ENCODE results near the gene AKAP7.

The AKAP7 gene

DNA sequence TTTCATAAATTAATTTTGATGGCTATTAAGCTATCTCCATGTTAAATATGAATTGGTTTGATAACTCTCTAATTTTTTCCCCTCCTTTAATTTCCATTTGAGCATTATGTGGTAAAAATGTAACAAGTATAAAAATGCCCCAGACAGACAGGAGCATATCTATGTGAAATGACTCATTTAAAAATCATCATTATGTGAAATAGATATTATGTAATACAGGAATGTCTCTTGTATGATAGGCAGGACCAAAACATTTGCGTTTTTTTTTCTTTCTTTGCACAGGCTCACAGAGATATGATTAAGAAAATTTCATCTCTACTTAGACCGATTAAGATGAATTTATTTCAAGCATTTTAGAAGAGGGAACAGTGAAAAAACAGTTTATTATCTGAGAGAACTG lies 95.8 kb downstream of the AKAP7 start:
- no peaks in the 10 kb centered on the region for H3K9me3 ChIP-seq (ENCODE audit: control insufficient read depth, low read length)
- no peaks in the 10 kb centered on the region for H3K27me3 ChIP-seq (replicated peaks; ENCODE audit: control insufficient read depth, insufficient read depth, low read length, poor library complexity, severe bottlenecking)
- no peaks in the 10 kb centered on the region for H3K4me1 ChIP-seq (ENCODE audit: control insufficient read depth, insufficient read depth, low read length, poor library complexity, severe bottlenecking)
- no peak overlapping the region for H3K4me3 ChIP-seq (ENCODE audit: insufficient read depth, low read depth, low read length, poor library complexity, severe bottlenecking)
- H3K27ac ChIP-seq (ENCODE audit: insufficient read depth, low read length, poor library complexity, severe bottlenecking), result no peak overlapping the region
- no peaks in the 10 kb centered on the region for H3K36me3 ChIP-seq (ENCODE audit: control insufficient read depth, insufficient read depth, low read length)
- no peak for DNase-seq

DNA sequence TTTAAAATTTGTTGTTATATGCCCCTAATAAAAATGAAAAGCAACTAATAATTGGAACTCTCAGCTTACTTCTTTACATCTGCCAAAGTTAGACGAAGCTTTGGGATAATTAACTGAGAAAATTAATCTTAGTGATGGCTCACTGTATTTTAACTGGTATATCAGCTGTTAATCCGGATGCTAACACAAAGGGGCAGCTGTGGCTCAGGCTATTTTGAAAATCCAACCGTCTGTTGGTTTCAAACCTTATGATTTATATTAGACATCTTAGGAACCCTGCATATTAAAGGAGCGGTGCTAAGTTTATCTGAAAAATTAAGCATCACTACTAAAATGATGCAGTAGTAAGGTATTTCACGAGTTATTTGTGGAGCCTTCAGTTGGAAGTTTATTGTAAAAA lies 96.6 kb downstream of the AKAP7 start:
- Histone ChIP-seq H3K27ac (ENCODE audit: insufficient read depth, low read length, poor library complexity, severe bottlenecking) (no peak overlapping the region), H3K4me3 (ENCODE audit: insufficient read depth, low read depth, low read length, poor library complexity, severe bottlenecking) (no peak overlapping the region), H3K4me1 (ENCODE audit: control insufficient read depth, insufficient read depth, low read length, poor library complexity, severe bottlenecking) (no peaks in the 10 kb centered on the region), H3K27me3 (replicated peaks; ENCODE audit: control insufficient read depth, insufficient read depth, low read length, poor library complexity, severe bottlenecking) (no peaks in the 10 kb centered on the region), H3K36me3 (ENCODE audit: control insufficient read depth, insufficient read depth, low read length) (no peaks in the 10 kb centered on the region), H3K9me3 (ENCODE audit: control insufficient read depth, low read length) (no peaks in the 10 kb centered on the region)
- DNase-seq, result no peak

DNA sequence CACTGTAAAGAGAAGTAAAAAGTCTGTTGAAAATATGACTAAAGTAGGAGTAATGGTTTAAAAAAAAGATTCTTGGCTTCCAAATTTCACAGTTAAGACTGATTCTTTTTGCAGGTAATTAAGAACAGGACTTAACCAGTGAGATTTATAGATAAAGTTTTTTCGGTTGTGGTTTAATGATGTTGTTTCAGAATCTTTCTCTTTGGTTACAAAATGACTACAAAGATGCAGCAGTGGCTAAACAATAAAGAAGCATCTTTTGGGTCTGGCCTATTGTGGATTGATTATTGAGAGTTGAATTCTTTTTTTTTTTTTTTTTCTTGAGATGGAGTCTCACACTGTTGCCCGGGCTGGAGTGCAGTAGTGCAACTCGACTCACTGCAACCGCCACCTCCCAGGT lies 109.7 kb downstream of the AKAP7 start:
- Histone ChIP-seq H3K27me3 (replicated peaks; ENCODE audit: control insufficient read depth, insufficient read depth, low read length, poor library complexity, severe bottlenecking) (no peaks in the 10 kb centered on the region), H3K4me3 (ENCODE audit: insufficient read depth, low read depth, low read length, poor library complexity, severe bottlenecking) (no peak overlapping the region), H3K27ac (ENCODE audit: insufficient read depth, low read length, poor library complexity, severe bottlenecking) (no peak overlapping the region), H3K36me3 (ENCODE audit: control insufficient read depth, insufficient read depth, low read length) (no peaks in the 10 kb centered on the region), H3K4me1 (ENCODE audit: control insufficient read depth, insufficient read depth, low read length, poor library complexity, severe bottlenecking) (no peaks in the 10 kb centered on the region), H3K9me3 (ENCODE audit: control insufficient read depth, low read length) (no peaks in the 10 kb centered on the region)
- DNase-seq, result no peak

DNA sequence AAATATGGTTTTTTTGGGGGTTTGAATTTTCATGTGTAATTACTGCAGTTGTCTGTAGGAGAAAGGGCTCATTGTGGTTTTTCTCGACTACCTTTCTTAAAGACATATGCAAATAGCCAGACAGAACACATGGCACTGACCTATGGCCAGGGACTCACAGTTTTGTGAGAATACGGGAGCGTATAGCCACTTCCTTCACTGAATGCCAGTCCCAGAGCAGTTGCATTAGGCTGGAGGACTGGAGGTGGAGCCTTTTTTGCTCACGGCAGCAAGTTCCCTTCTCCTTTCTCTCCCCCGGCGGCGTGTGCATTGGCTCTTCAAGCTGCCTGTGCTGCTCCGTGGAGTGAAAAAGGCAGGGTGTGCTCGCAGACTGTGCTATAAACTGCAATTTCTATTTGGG lies 114.9 kb downstream of the AKAP7 start:
- Histone ChIP-seq H3K4me1 (ENCODE audit: control insufficient read depth, insufficient read depth, low read length, poor library complexity, severe bottlenecking) (no peaks in the 10 kb centered on the region), H3K4me3 (ENCODE audit: insufficient read depth, low read depth, low read length, poor library complexity, severe bottlenecking) (peak overlapping the region; percentile 17), H3K27ac (ENCODE audit: insufficient read depth, low read length, poor library complexity, severe bottlenecking) (no peak overlapping the region), H3K36me3 (ENCODE audit: control insufficient read depth, insufficient read depth, low read length) (no peaks in the 10 kb centered on the region), H3K9me3 (ENCODE audit: control insufficient read depth, low read length) (no peaks in the 10 kb centered on the region), H3K27me3 (replicated peaks; ENCODE audit: control insufficient read depth, insufficient read depth, low read length, poor library complexity, severe bottlenecking) (no peaks in the 10 kb centered on the region)
- DNase-seq, result no peak

DNA sequence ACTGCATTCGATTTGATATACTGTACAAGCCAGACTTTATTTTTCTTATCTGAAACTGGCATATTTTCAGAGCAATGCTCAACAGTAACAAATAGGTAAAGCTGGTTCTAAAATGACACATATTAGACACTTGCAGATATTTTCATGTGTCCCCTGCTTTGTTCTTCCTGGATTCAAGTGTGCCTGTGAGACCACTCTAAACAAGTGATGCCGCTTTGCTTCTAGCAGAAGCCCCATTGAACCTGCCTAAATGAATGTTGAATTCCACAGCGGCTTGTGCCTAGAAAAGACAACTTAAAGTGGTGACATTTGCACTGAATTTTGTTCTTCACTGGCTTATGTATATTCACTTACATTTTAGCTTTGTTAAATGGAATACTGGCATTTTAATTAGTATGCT lies 115.7 kb downstream of the AKAP7 start:
- Histone ChIP-seq H3K27ac (ENCODE audit: insufficient read depth, low read length, poor library complexity, severe bottlenecking) (no peak overlapping the region), H3K27me3 (replicated peaks; ENCODE audit: control insufficient read depth, insufficient read depth, low read length, poor library complexity, severe bottlenecking) (no peaks in the 10 kb centered on the region), H3K9me3 (ENCODE audit: control insufficient read depth, low read length) (no peaks in the 10 kb centered on the region), H3K36me3 (ENCODE audit: control insufficient read depth, insufficient read depth, low read length) (no peaks in the 10 kb centered on the region), H3K4me3 (ENCODE audit: insufficient read depth, low read depth, low read length, poor library complexity, severe bottlenecking) (no peak overlapping the region), H3K4me1 (ENCODE audit: control insufficient read depth, insufficient read depth, low read length, poor library complexity, severe bottlenecking) (no peaks in the 10 kb centered on the region)
- no peak for DNase-seq

DNA sequence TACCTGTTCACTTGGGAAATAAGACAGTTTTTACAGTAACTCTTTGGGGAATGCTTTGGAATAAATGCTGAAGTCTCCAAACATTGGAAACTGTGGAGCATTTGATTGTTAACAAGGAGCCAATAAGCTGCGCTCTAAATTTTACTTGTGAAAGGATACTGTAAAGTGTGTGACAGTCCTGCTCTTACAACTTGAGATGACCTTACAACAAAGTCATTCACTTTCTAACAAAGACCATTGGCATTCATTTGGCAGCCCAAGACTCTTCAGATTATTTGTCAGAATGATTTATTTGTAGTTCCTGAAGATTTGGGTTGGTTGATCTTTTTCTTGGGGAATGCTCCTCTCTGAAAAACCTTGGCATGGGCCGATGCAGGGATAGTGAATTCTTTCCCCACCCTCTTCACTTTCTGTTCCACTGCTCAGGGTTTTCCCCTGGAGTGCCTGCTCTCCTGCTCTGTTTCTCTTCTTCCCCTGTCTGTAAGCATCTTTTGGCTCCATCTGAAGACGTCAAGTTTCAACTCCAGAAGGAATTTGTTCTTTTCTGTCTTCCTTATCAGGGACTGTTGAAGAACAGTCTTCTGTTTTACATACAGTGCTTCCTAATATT lies 116.4 kb downstream of the AKAP7 start:
- no peaks in the 10 kb centered on the region for H3K4me1 ChIP-seq (ENCODE audit: control insufficient read depth, insufficient read depth, low read length, poor library complexity, severe bottlenecking)
- H3K36me3 ChIP-seq (ENCODE audit: control insufficient read depth, insufficient read depth, low read length), result no peaks in the 10 kb centered on the region
- no peaks in the 10 kb centered on the region for H3K27me3 ChIP-seq (replicated peaks; ENCODE audit: control insufficient read depth, insufficient read depth, low read length, poor library complexity, severe bottlenecking)
- no peak for DNase-seq
- no peak overlapping the region for H3K4me3 ChIP-seq (ENCODE audit: insufficient read depth, low read depth, low read length, poor library complexity, severe bottlenecking)
- no peaks in the 10 kb centered on the region for H3K9me3 ChIP-seq (ENCODE audit: control insufficient read depth, low read length)
- no peak overlapping the region for H3K27ac ChIP-seq (ENCODE audit: insufficient read depth, low read length, poor library complexity, severe bottlenecking)

DNA sequence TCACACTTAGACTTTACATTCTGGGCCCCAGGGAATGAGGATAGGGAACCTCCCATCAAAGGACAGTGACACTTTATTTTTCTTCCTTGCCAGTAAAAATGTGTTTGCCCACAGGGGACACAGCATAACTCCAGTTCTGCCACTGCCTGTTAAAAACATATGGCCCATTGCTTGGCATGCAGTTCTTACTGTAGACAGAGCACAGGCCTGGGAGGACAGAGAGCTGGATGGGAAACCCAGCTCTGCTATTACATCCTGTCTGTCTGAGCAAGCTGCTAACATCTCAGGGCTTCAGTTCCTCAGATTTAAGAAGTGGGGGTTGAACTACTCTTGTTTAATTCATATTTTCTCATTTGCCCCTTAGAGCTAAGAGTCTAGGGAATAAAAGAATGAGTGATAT lies 120.2 kb downstream of the AKAP7 start:
- no peak for DNase-seq
- H3K27ac ChIP-seq (ENCODE audit: insufficient read depth, low read length, poor library complexity, severe bottlenecking), result no peak overlapping the region
- no peaks in the 10 kb centered on the region for H3K27me3 ChIP-seq (replicated peaks; ENCODE audit: control insufficient read depth, insufficient read depth, low read length, poor library complexity, severe bottlenecking)
- no peaks in the 10 kb centered on the region for H3K4me1 ChIP-seq (ENCODE audit: control insufficient read depth, insufficient read depth, low read length, poor library complexity, severe bottlenecking)
- H3K36me3 ChIP-seq (ENCODE audit: control insufficient read depth, insufficient read depth, low read length), result no peaks in the 10 kb centered on the region
- no peak overlapping the region for H3K4me3 ChIP-seq (ENCODE audit: insufficient read depth, low read depth, low read length, poor library complexity, severe bottlenecking)
- no peaks in the 10 kb centered on the region for H3K9me3 ChIP-seq (ENCODE audit: control insufficient read depth, low read length)

DNA sequence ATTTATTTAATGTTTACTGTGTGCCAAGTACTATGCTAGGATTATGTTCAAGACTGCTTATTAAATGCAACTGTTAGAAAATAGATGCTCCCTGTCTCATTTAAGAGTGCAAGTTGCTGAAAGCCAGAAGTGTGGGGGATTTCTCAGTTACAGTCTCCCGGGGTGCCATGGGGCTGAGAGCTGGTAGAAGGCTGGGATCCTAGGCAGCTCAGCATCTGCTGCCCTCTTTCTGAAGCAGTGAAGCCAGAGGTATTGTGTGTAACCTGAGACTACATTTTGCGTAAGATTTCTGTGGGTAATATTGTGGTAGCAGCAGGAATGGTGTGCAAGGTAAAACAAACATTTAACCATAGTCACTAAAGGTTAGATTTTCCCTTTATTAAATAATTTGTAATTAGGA lies 120.6 kb downstream of the AKAP7 start:
- Histone ChIP-seq H3K9me3 (ENCODE audit: control insufficient read depth, low read length) (no peaks in the 10 kb centered on the region), H3K4me1 (ENCODE audit: control insufficient read depth, insufficient read depth, low read length, poor library complexity, severe bottlenecking) (no peaks in the 10 kb centered on the region), H3K36me3 (ENCODE audit: control insufficient read depth, insufficient read depth, low read length) (no peaks in the 10 kb centered on the region), H3K27me3 (replicated peaks; ENCODE audit: control insufficient read depth, insufficient read depth, low read length, poor library complexity, severe bottlenecking) (no peaks in the 10 kb centered on the region), H3K27ac (ENCODE audit: insufficient read depth, low read length, poor library complexity, severe bottlenecking) (no peak overlapping the region), H3K4me3 (ENCODE audit: insufficient read depth, low read depth, low read length, poor library complexity, severe bottlenecking) (no peak overlapping the region)
- no peak for DNase-seq

DNA sequence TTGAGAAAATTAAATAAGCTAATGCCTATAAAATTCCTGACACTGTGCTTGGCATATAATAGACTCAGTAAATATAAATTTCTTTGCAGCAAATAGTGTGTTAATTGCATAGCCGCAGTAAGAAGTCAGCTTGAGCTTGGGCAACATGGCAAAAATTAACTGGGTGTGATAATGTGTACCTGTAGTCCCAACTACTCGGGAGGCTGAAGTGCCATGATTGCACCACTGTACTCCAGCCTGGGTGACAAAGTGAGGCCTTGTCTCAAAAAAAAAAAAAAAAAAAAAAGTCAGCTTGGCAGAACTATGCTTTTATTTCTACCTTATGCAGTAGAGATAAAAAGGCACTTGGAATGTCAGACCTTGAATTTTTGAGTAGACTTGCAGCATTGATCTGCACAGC lies 121.8 kb downstream of the AKAP7 start:
- no peaks in the 10 kb centered on the region for H3K9me3 ChIP-seq (ENCODE audit: control insufficient read depth, low read length)
- H3K4me1 ChIP-seq (ENCODE audit: control insufficient read depth, insufficient read depth, low read length, poor library complexity, severe bottlenecking), result no peaks in the 10 kb centered on the region
- H3K27me3 ChIP-seq (replicated peaks; ENCODE audit: control insufficient read depth, insufficient read depth, low read length, poor library complexity, severe bottlenecking), result no peaks in the 10 kb centered on the region
- no peak for DNase-seq
- no peak overlapping the region for H3K4me3 ChIP-seq (ENCODE audit: insufficient read depth, low read depth, low read length, poor library complexity, severe bottlenecking)
- H3K36me3 ChIP-seq (ENCODE audit: control insufficient read depth, insufficient read depth, low read length), result no peaks in the 10 kb centered on the region
- H3K27ac ChIP-seq (ENCODE audit: insufficient read depth, low read length, poor library complexity, severe bottlenecking), result no peak overlapping the region

DNA sequence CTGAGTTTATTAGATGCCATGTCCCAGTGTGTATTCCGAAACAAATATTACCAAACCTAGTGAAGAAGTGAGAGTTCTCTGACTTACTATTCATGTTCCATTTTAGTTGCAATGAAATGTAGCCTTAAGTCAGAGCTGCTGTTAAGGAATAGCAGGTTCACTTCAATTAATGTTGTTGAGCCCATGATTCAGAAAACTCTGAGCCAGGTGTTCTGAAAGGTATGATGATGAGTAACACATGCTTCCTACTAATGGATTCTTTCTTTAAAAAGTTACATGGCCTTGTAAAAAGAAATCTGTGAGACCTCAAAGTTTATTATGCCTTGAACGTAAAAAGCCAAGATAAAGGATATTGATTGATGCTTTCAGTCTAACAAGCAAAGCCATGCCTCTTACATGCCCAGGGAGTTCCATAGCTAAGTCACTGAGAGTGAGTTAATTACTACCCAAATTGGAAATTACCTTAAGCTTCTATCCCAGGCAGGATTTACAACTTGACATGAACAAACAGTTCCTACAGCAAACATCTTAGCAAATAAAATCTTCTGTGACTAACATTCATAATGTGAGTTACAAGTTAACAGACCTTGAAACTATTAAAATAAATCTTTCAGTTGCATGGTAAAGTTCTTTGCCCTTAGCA lies 122.9 kb downstream of the AKAP7 start:
- Histone ChIP-seq H3K27me3 (replicated peaks; ENCODE audit: control insufficient read depth, insufficient read depth, low read length, poor library complexity, severe bottlenecking) (no peaks in the 10 kb centered on the region), H3K36me3 (ENCODE audit: control insufficient read depth, insufficient read depth, low read length) (no peaks in the 10 kb centered on the region), H3K27ac (ENCODE audit: insufficient read depth, low read length, poor library complexity, severe bottlenecking) (no peak overlapping the region), H3K4me3 (ENCODE audit: insufficient read depth, low read depth, low read length, poor library complexity, severe bottlenecking) (no peak overlapping the region), H3K9me3 (ENCODE audit: control insufficient read depth, low read length) (no peaks in the 10 kb centered on the region), H3K4me1 (ENCODE audit: control insufficient read depth, insufficient read depth, low read length, poor library complexity, severe bottlenecking) (no peaks in the 10 kb centered on the region)
- DNase-seq, result no peak

Data from effector memory CD4-positive, alpha-beta T cell (primary cell).